AG09309 (cell line): ENCODE results near the gene RAB33A.
"Not testable (repeated sequence)": the region's sequence is repeated elsewhere in the genome, so short reads cannot be mapped to it uniquely, and the experiment has no call there.

Source experiments
- DNase-seq: peaks from one replicate; pipeline ENCODE4 v3.0.0-alpha.2; 2010; ENCODE audit warnings: low read depth
- H3K4me3 ChIP-seq: 2 replicates; pipeline ENCODE4 v1.5.1; 2011; ENCODE audit warnings: mild to moderate bottlenecking, low read depth, low read length, moderate library complexity; ENCODE audit not compliant: control insufficient read depth
- TF ChIP-seq, protein P1 (sequence below): IDR thresholded peaks from 2 replicates; pipeline ENCODE4 v1.5.1; 2011; ENCODE audit warnings: mild to moderate bottlenecking, low read depth, low read length, inconsistent platforms; ENCODE audit not compliant: insufficient read depth, control insufficient read depth; ENCODE audit errors: missing control alignments

RAB33A gene

DNA sequence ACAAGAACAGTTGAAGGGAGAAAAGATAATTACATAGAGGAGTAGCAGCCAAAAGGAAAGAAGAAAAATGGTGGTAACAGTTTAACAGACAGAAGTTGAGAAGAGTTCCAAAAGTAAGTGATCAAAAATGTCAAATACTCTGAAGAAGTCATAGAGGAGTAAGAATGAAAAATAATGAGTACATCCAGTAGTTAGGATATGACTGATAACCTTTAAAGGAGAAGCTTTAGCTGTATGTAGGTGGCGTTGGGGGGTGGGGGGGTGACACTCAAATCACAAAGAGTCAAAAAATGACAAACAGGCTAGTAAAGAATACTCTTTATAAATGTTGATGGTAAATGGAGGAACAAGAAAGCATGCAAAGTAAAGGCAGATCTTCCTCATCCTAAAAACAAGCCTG, 40.6 kb downstream of the RAB33A start:
- TF ChIP-seq, protein P1, sequence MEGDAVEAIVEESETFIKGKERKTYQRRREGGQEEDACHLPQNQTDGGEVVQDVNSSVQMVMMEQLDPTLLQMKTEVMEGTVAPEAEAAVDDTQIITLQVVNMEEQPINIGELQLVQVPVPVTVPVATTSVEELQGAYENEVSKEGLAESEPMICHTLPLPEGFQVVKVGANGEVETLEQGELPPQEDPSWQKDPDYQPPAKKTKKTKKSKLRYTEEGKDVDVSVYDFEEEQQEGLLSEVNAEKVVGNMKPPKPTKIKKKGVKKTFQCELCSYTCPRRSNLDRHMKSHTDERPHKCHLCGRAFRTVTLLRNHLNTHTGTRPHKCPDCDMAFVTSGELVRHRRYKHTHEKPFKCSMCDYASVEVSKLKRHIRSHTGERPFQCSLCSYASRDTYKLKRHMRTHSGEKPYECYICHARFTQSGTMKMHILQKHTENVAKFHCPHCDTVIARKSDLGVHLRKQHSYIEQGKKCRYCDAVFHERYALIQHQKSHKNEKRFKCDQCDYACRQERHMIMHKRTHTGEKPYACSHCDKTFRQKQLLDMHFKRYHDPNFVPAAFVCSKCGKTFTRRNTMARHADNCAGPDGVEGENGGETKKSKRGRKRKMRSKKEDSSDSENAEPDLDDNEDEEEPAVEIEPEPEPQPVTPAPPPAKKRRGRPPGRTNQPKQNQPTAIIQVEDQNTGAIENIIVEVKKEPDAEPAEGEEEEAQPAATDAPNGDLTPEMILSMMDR, result no peak
- H3K4me3 ChIP-seq, result no peak overlapping the region
- no peak for DNase-seq

- TF ChIP-seq, protein P1, result no peak
- DNase-seq, result no peak
- no peak overlapping the region for H3K4me3 ChIP-seq
Observed at GRCh38 chrX:130213376-130213775, 41.6 kb downstream of the RAB33A start.

DNA sequence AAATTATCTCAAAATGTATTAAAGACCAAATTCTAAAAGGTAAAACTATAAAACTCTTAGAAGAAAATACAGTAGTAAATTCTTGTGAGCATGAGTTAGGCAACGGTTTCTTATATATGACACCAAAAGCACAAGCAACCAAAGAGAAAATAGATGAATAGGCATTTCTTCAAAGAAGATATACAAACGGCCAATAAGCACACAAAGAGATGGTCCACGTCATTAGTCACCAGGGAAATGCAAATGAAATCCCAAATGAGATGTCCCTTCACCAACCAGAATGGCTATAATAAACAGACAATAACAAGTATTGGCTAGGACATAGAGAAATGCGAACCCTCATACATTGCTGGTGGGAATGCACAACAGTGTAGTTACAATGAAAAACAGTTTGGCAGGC, 44.6 kb downstream of the RAB33A start:
- H3K4me3 ChIP-seq, result no peak overlapping the region
- no peak for DNase-seq
- TF ChIP-seq, protein P1, result no peak

DNA sequence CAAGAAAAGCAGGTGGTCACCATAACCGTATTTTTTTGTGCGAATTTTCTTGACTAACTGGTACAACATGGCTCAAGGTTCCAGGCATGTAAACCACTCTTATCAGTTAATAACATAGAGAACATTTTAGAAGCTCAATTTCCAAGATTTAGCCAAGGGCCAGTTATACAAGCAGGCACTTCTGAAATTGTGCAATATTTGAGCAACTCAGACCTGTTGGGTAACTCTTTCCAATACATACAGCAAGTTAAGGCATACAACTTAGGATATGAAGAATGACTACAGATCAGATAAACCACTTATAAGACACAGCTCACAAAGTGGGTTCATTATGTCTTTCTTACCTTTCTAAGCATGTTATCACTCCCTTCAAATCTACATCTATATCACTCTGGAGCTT, 53.0 kb downstream of the RAB33A start:
- H3K4me3 ChIP-seq, result no peak overlapping the region
- DNase-seq, result no peak
- TF ChIP-seq, protein P1, result no peak

GRCh38 chrX:130228871-130229270, 57.1 kb downstream of the RAB33A start:
- no peak overlapping the region for H3K4me3 ChIP-seq
- TF ChIP-seq, protein P1, result no peak
- DNase-seq, result no peak

GRCh38 chrX:130231184-130231583, 59.4 kb downstream of the RAB33A start:
- not testable (repeated sequence) for DNase-seq, H3K4me3 ChIP-seq
